Measurements from ENCODE around the gene DNAJC19. TPM values are rescaled to one million over a fixed set of nuclear protein-coding genes. Genes with fewer than 3 reads are reported as not detected.

DNAJC19 gene
- total RNA-seq, 1 experiment from 2014 or later = 86.9 TPM

GRCh38 chr3:180961552-180961951 is 28.0 kb downstream of the DNAJC19 start:
- Histone ChIP-seq H3K9me3 (ENCODE audit: insufficient read depth, low read depth) (no peaks in the 10 kb centered on the region), H3K36me3 (ENCODE audit: low read depth) (peaks cover 55% of the 10 kb centered on the region), H3K9me2 (ENCODE audit: insufficient read depth) (no peaks in the 10 kb centered on the region), H4K20me1 (ENCODE audit: insufficient read depth) (peaks cover 33% of the 10 kb centered on the region), H3K4me1 (replicated peaks; ENCODE audit: insufficient read depth) (no peaks in the 10 kb centered on the region), H3K4me2 (no peak overlapping the region), H3K27ac (no peak overlapping the region), H2AFZ (no peak overlapping the region), H3F3A (ENCODE audit: insufficient read depth, low read depth) (peaks cover 7% of the 10 kb centered on the region; the same call in 1 of the 2 replicates), H3K79me2 (ENCODE audit: low read depth) (no peaks in the 10 kb centered on the region), H3K4me3 (no peak overlapping the region), H3K27me3 (ENCODE audit: insufficient read depth, low read depth) (no peaks in the 10 kb centered on the region)
- BruUV-seq (replicated peaks) = no TSS peak
- POLR2A ChIA-PET (ENCODE audit: unreplicated experiment) = no interaction called here
- intact Hi-C loops (cut with micrococcal nuclease; ENCODE audit: unreplicated experiment) = loop anchor here (10.0 kb wide), 1 partner anchor 1377 kb away; no protein-coding TSS in a partner anchor
- no peak for DNase-seq
- CTCF ChIA-PET = no interaction called here
- TF ChIP-seq EZH2 (IDR thresholded peaks at IDR 0.05; ENCODE audit: low read depth) = no peak
- TF ChIP-seq, protein P1, sequence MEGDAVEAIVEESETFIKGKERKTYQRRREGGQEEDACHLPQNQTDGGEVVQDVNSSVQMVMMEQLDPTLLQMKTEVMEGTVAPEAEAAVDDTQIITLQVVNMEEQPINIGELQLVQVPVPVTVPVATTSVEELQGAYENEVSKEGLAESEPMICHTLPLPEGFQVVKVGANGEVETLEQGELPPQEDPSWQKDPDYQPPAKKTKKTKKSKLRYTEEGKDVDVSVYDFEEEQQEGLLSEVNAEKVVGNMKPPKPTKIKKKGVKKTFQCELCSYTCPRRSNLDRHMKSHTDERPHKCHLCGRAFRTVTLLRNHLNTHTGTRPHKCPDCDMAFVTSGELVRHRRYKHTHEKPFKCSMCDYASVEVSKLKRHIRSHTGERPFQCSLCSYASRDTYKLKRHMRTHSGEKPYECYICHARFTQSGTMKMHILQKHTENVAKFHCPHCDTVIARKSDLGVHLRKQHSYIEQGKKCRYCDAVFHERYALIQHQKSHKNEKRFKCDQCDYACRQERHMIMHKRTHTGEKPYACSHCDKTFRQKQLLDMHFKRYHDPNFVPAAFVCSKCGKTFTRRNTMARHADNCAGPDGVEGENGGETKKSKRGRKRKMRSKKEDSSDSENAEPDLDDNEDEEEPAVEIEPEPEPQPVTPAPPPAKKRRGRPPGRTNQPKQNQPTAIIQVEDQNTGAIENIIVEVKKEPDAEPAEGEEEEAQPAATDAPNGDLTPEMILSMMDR (conservative IDR thresholded peaks at IDR 0.05) = no peak

GRCh38 chr3:180961087-180961486 is 28.4 kb downstream of the DNAJC19 start:
- Histone ChIP-seq H3K27ac (no peak overlapping the region), H3K9me2 (ENCODE audit: insufficient read depth) (no peaks in the 10 kb centered on the region), H3K79me2 (ENCODE audit: low read depth) (no peaks in the 10 kb centered on the region), H3K9me3 (ENCODE audit: insufficient read depth, low read depth) (no peaks in the 10 kb centered on the region), H3K4me1 (replicated peaks; ENCODE audit: insufficient read depth) (no peaks in the 10 kb centered on the region), H2AFZ (no peak overlapping the region), H3K4me2 (no peak overlapping the region), H3K4me3 (no peak overlapping the region), H3K36me3 (ENCODE audit: low read depth) (peaks cover 60% of the 10 kb centered on the region), H3K27me3 (ENCODE audit: insufficient read depth, low read depth) (no peaks in the 10 kb centered on the region), H3F3A (ENCODE audit: insufficient read depth, low read depth) (peaks cover 7% of the 10 kb centered on the region; the same call in 1 of the 2 replicates), H4K20me1 (ENCODE audit: insufficient read depth) (peaks cover 34% of the 10 kb centered on the region)
- ChIA-PET CTCF (no interaction called here), POLR2A (ENCODE audit: unreplicated experiment) (no interaction called here)
- intact Hi-C loops (cut with micrococcal nuclease; ENCODE audit: unreplicated experiment) = loop anchor here (10.0 kb wide), 1 partner anchor 1376 kb away; no protein-coding TSS in a partner anchor
- no peak for DNase-seq
- no peak for TF ChIP-seq EZH2 (IDR thresholded peaks at IDR 0.05; ENCODE audit: low read depth)
- TF ChIP-seq, protein P1 (conservative IDR thresholded peaks at IDR 0.05) = no peak
- BruUV-seq (replicated peaks) = no TSS peak

GRCh38 chr3:180959691-180960090 is 29.8 kb downstream of the DNAJC19 start:
- ChIA-PET POLR2A (ENCODE audit: unreplicated experiment) (no interaction called here), CTCF (no interaction called here)
- BruUV-seq (replicated peaks) = no TSS peak
- no peak for TF ChIP-seq EZH2 (IDR thresholded peaks at IDR 0.05; ENCODE audit: low read depth)
- TF ChIP-seq, protein P1 (conservative IDR thresholded peaks at IDR 0.05) = no peak
- Histone ChIP-seq H3K9me3 (ENCODE audit: insufficient read depth, low read depth) (no peaks in the 10 kb centered on the region), H3K27ac (no peak overlapping the region), H3K79me2 (ENCODE audit: low read depth) (no peaks in the 10 kb centered on the region), H3K4me1 (replicated peaks; ENCODE audit: insufficient read depth) (no peaks in the 10 kb centered on the region), H3K36me3 (ENCODE audit: low read depth) (peaks cover 64% of the 10 kb centered on the region), H4K20me1 (ENCODE audit: insufficient read depth) (peaks cover 40% of the 10 kb centered on the region), H3K4me3 (no peak overlapping the region), H3F3A (ENCODE audit: insufficient read depth, low read depth) (peaks cover 7% of the 10 kb centered on the region; the same call in 1 of the 2 replicates), H3K27me3 (ENCODE audit: insufficient read depth, low read depth) (no peaks in the 10 kb centered on the region), H3K4me2 (no peak overlapping the region), H3K9me2 (ENCODE audit: insufficient read depth) (no peaks in the 10 kb centered on the region), H2AFZ (no peak overlapping the region)
- no peak for DNase-seq
- intact Hi-C loops (cut with micrococcal nuclease; ENCODE audit: unreplicated experiment) = loop anchor here (10.0 kb wide), 1 partner anchor 1375 kb away; no protein-coding TSS in a partner anchor
